Measurements from ENCODE around the gene OAT. TPM values are rescaled to one million over a fixed set of nuclear protein-coding genes. Genes with fewer than 3 reads are reported as not detected.

Gene OAT
- total RNA-seq, 1 experiment from 2014 or later, result 67.9 TPM

DNA sequence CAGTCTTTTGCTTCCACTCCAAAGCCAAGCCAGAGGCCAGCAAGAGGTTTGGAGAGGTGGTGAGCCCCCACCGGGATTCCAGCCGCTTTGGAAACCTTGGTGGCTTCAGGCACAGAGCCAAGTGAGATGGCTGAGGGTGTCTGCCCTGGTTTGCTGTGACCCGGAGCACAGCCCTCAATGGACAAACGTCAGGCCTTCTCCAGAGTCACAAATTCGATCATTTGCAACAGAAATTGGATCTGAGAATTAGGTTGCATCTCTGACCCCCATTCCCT is 32.0 kb upstream of the OAT start:
- H3K9me3 ChIP-seq (ENCODE audit: control insufficient read depth, low read depth, low read length), result no peaks in the 10 kb centered on the region
- no peaks in the 10 kb centered on the region for H3K79me1 ChIP-seq (ENCODE audit: insufficient read depth, low read depth, low read length, poor library complexity, severe bottlenecking)
- no peak overlapping the region for H3K18ac ChIP-seq (ENCODE audit: insufficient read length, low read depth, low read length)
- no peak overlapping the region for H2BK12ac ChIP-seq (ENCODE audit: insufficient read length, low read depth, low read length)
- no peak overlapping the region for H2AFZ ChIP-seq (ENCODE audit: low read length)
- H3K9ac ChIP-seq (ENCODE audit: extremely low read depth, insufficient read length, low read length), result no peak overlapping the region
- H3K4me1 Mint-ChIP-seq, result peaks cover 61 to 69% of the 10 kb centered on the region in 2 experiments
- H3K9me3 Mint-ChIP-seq, result no peaks in the 10 kb centered on the region; a peak in 2 of 5 replicates
- H3K4me3 Mint-ChIP-seq, result peak overlapping the region; percentile 67 to 85
- no peak for DNase-seq
- no peak overlapping the region for H3K56ac ChIP-seq (ENCODE audit: insufficient read length, low read depth, low read length)
- peak overlapping the region; percentile 72 for H3K4me2 ChIP-seq (ENCODE audit: insufficient read depth, insufficient read length, low read length)
- peak overlapping the region in 2 of 3 experiments; percentile 30 to 91; a peak in 4 of 7 replicates for H3K27ac Mint-ChIP-seq
- peaks cover 0 to 9% (median 0%) of the 10 kb centered on the region in 3 experiments; a peak in 3 of 7 replicates for H3K36me3 Mint-ChIP-seq (ENCODE audit: insufficient read depth in 1 of 3, low read depth in 3 of 3)
- no peak overlapping the region for H3K27ac ChIP-seq (ENCODE audit: insufficient read length, low read depth, low read length)
- no peak overlapping the region for H4K8ac ChIP-seq (replicated peaks; ENCODE audit: insufficient read length, low read depth, low read length)
- no peaks in the 10 kb centered on the region for H4K20me1 ChIP-seq (ENCODE audit: control insufficient read depth, insufficient read depth, insufficient read length)
- peaks cover 15% of the 10 kb centered on the region; the same call in 1 of the 2 replicates for H3K27me3 ChIP-seq (ENCODE audit: insufficient read depth, low read length)
- H4K5ac ChIP-seq (ENCODE audit: insufficient read length, low read depth, low read length), result no peak overlapping the region
- H3K14ac ChIP-seq (ENCODE audit: insufficient read depth, low read length), result no peak overlapping the region
- H3K23ac ChIP-seq (ENCODE audit: insufficient read length, low read depth, low read length), result no peak overlapping the region
- no peak overlapping the region for H2BK15ac ChIP-seq (ENCODE audit: low read depth, low read length)
- H2BK120ac ChIP-seq (ENCODE audit: low read depth, low read length, poor library complexity, severe bottlenecking), result no peak overlapping the region
- no peak overlapping the region for H2AK5ac ChIP-seq (ENCODE audit: insufficient read length, low read length)
- H4K91ac ChIP-seq (ENCODE audit: insufficient read length, low read depth, low read length), result no peak overlapping the region
- H3K79me2 ChIP-seq (ENCODE audit: insufficient read depth, low read length), result no peaks in the 10 kb centered on the region
- H3T11ph ChIP-seq (ENCODE audit: low read length), result no peak overlapping the region
- H3K27me3 Mint-ChIP-seq (ENCODE audit: low read depth), result peaks cover 75% of the 10 kb centered on the region
- no peak for TF ChIP-seq CTCF (conservative IDR thresholded peaks at IDR 0.05)
- H2BK20ac ChIP-seq (ENCODE audit: low read depth, low read length, poor library complexity, severe bottlenecking), result no peak overlapping the region
- WGBS (ENCODE audit: extremely low coverage, insufficient read length, low lambda C conversion rate), result no CpG with 5 or more reads among the region's 5 CpGs
- no peak overlapping the region for H2BK5ac ChIP-seq (ENCODE audit: insufficient read length, low read length)
- peaks cover 20% of the 10 kb centered on the region for H3K4me1 ChIP-seq (ENCODE audit: insufficient read depth, low read length)
- H3K4ac ChIP-seq (ENCODE audit: low read depth, low read length), result no peak overlapping the region
- H3K23me2 ChIP-seq (ENCODE audit: insufficient read length, low read depth, low read length, poor library complexity, severe bottlenecking), result peaks cover 23% of the 10 kb centered on the region
